ENCODE measurements around the gene INPP5A.

Gene INPP5A

GRCh38 chr10:132832186-132832969 lies 294.8 kb downstream of the INPP5A start:
- Histone ChIP-seq H2BK5ac (ENCODE audit: low read depth, low read length, poor library complexity) (no peak overlapping the region), H3K4ac (ENCODE audit: low read depth, low read length) (no peak overlapping the region), H2AFZ (ENCODE audit: insufficient read depth, low read length, poor library complexity) (no peak overlapping the region), H3K27me3 (ENCODE audit: insufficient read depth, low read length) (no peaks in the 10 kb centered on the region), H3K18ac (ENCODE audit: low read length) (no peak overlapping the region), H3K9me3 (ENCODE audit: insufficient read depth, low read depth, low read length) (peaks cover 12% of the 10 kb centered on the region), H2BK120ac (ENCODE audit: insufficient read depth, low read length, poor library complexity) (no peak overlapping the region), H3K27ac (ENCODE audit: low read depth, low read length) (no peak overlapping the region), H3K79me2 (ENCODE audit: control insufficient read depth, insufficient read depth, low read length, poor library complexity) (no peaks in the 10 kb centered on the region), H3K9ac (ENCODE audit: low read length) (no peak overlapping the region), H3K4me2 (ENCODE audit: low read length) (no peak overlapping the region), H4K8ac (ENCODE audit: low read depth, low read length) (no peak overlapping the region), H4K91ac (ENCODE audit: low read depth, low read length) (no peak overlapping the region), H3K4me1 (ENCODE audit: control insufficient read depth in 1 of 2, insufficient read depth in 2 of 2, low read length in 2 of 2) (no peaks in the 10 kb centered on the region), H3K23ac (ENCODE audit: low read length) (no peak overlapping the region), H3K14ac (ENCODE audit: low read length) (no peak overlapping the region), H2BK12ac (ENCODE audit: low read length) (no peak overlapping the region), H2AK5ac (ENCODE audit: low read length) (no peak overlapping the region), H3K36me3 (ENCODE audit: control insufficient read depth in 1 of 2, insufficient read depth in 2 of 2, low read length in 2 of 2) (no peaks in the 10 kb centered on the region), H3K79me1 (ENCODE audit: low read length) (no peaks in the 10 kb centered on the region), H4K12ac (ENCODE audit: low read depth, low read length) (no peak overlapping the region), H3K4me3 (ENCODE audit: low read depth, low read length) (no peak overlapping the region)
- no CpG with 5 or more reads among the region's 30 CpGs for WGBS (ENCODE audit: extremely low coverage, insufficient coverage, insufficient read length)
- DNase-seq: no peak
